Activated CD4-positive, alpha-beta T cell treated with anti-CD3 and anti-CD28 coated beads, Interleukin-2, amount 50 U/mL, for 48 hours (primary cell): Measurements from ENCODE around the gene RPS27A.
"Not testable (repeated sequence)": the region's sequence is repeated elsewhere in the genome, so short reads cannot be mapped to it uniquely, and the experiment has no call there.

Experiments used
- DNase-seq, 2 experiments: peaks; one replicate each; pipeline ENCODE4 v3.0.0-alpha.2; 2020

RPS27A gene

GRCh38 chr2:55232084-55232862 is at the start of gene RPS27A, which contains the start of gene CLHC1:
RPS27A (plus strand) TSS chr2:55232688; CDS start chr2:55232825, 137 bp downstream.
CLHC1 (minus strand) TSS chr2:55232293; CDS start chr2:55222411, 9,882 bp downstream.
- DNase-seq = peak; percentile 96 to 97

GRCh38 chr2:55186837-55187236 is 45.7 kb upstream of the RPS27A start:
- not testable (repeated sequence) for DNase-seq

GRCh38 chr2:55191888-55192287 is 40.6 kb upstream of the RPS27A start:
- DNase-seq = not testable (repeated sequence)

GRCh38 chr2:55196526-55196925 is 36.0 kb upstream of the RPS27A start:
- DNase-seq = no peak

- DNase-seq = no peak
Observed at GRCh38 chr2:55200416-55200815, 32.1 kb upstream of the RPS27A start.

- no peak for DNase-seq
Observed at GRCh38 chr2:55204536-55204935, 28.0 kb upstream of the RPS27A start.

GRCh38 chr2:55204950-55205349 is 27.5 kb upstream of the RPS27A start:
- no peak for DNase-seq

GRCh38 chr2:55213822-55214221 is 18.7 kb upstream of the RPS27A start:
- DNase-seq = no peak

GRCh38 chr2:55223958-55224760 is 8.3 kb upstream of the RPS27A start:
- no peak for DNase-seq

GRCh38 chr2:55224761-55225261 is 7.7 kb upstream of the RPS27A start:
- no peak for DNase-seq

GRCh38 chr2:55225481-55226020 is 6.9 kb upstream of the RPS27A start:
- no peak for DNase-seq

GRCh38 chr2:55227437-55228225 is 4.9 kb upstream of the RPS27A start:
- not testable (repeated sequence) for DNase-seq

- no peak for DNase-seq
Observed at GRCh38 chr2:55228226-55228563, 4.3 kb upstream of the RPS27A start.

- no peak for DNase-seq
Observed at GRCh38 chr2:55229221-55229620, 3.3 kb upstream of the RPS27A start.

GRCh38 chr2:55230551-55230950 is 1.9 kb upstream of the RPS27A start:
- DNase-seq = no peak

GRCh38 chr2:55231546-55232083 is 873 bp upstream of the RPS27A start:
- no peak for DNase-seq

GRCh38 chr2:55232863-55233657 is 572 bp downstream of the RPS27A start:
- peak; percentile 34 to 40 for DNase-seq

- no peak for DNase-seq
Observed at GRCh38 chr2:55233658-55233940, 1.1 kb downstream of the RPS27A start.

- no peak for DNase-seq
Observed at GRCh38 chr2:55235724-55236538, 3.4 kb downstream of the RPS27A start.

GRCh38 chr2:55236992-55237543 is 4.6 kb downstream of the RPS27A start:
- DNase-seq = no peak
